ENCODE data around the gene GNE. TPM values are rescaled to one million over a fixed set of nuclear protein-coding genes. Genes with fewer than 3 reads are reported as not detected.

GNE gene, protein sequence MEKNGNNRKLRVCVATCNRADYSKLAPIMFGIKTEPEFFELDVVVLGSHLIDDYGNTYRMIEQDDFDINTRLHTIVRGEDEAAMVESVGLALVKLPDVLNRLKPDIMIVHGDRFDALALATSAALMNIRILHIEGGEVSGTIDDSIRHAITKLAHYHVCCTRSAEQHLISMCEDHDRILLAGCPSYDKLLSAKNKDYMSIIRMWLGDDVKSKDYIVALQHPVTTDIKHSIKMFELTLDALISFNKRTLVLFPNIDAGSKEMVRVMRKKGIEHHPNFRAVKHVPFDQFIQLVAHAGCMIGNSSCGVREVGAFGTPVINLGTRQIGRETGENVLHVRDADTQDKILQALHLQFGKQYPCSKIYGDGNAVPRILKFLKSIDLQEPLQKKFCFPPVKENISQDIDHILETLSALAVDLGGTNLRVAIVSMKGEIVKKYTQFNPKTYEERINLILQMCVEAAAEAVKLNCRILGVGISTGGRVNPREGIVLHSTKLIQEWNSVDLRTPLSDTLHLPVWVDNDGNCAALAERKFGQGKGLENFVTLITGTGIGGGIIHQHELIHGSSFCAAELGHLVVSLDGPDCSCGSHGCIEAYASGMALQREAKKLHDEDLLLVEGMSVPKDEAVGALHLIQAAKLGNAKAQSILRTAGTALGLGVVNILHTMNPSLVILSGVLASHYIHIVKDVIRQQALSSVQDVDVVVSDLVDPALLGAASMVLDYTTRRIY
- 14.5 and 15.4 TPM in 2 replicates for total RNA-seq (2013; cell fraction: nucleolus; rRNA removed)
- total RNA-seq (2014; rRNA removed) (11.6 and 16.0 TPM in 2 replicates), total RNA-seq (2014; rRNA removed; fragmentation: Illumina TruSeq; extraction: Trizol) (12.0 and 13.6 TPM in 2 replicates), total RNA-seq (2021) (11.8 and 13.1 TPM in 2 replicates), polyA plus RNA-seq (2011; rRNA removed) (12.2 and 13.0 TPM in 2 replicates), polyA plus RNA-seq (2014; fragmentation: Illumina TruSeq; extraction: Trizol) (12.9 and 13.9 TPM in 2 replicates), polyA plus RNA-seq (2014; fragmentation: Nextera tagmentation; extraction: Ambion mirVana) (1 to 10 TPM; 4.1 to 6.0 TPM), polyA plus RNA-seq (2014; rRNA removed) (8.7 and 9.8 TPM in 2 replicates), polyA plus RNA-seq (2016; fragmentation: Nextera tagmentation; extraction: Ambion mirVana) (1 to 10 TPM; 6.4 to 6.7 TPM), polyA minus RNA-seq (2011; rRNA and poly(A)+ RNA removed) (33.6 and 42.4 TPM in 2 replicates), Bru-seq, nascent RNA (percentile 67 among the genes with signal in this experiment), BruChase-seq, experiment 1, labeled RNA remaining after a 6-hour chase (percentile 61 among the genes with signal in this experiment), BruChase-seq, experiment 2, labeled RNA remaining after a 2-hour chase (percentile 71 among the genes with signal in this experiment)
- polyA plus RNA-seq (2011; ENCODE audit: low read depth), result 7.7 TPM
- polyA plus RNA-seq (2011; cell fraction: cytosol; rRNA removed), result 12.1 and 12.4 TPM in 2 replicates
- polyA plus RNA-seq (2011; cell fraction: nucleus; rRNA removed), result 5.1 and 6.5 TPM in 2 replicates
- polyA plus RNA-seq (2012), result 8.2 and 8.6 TPM in 2 replicates
- polyA minus RNA-seq (2011; cell fraction: cytosol; rRNA and poly(A)+ RNA removed), result 6.0 and 7.7 TPM in 2 replicates
- polyA minus RNA-seq (2011; cell fraction: nucleus; rRNA and poly(A)+ RNA removed), result 4.8 and 6.9 TPM in 2 replicates
- long read RNA-seq, experiment 1, result 0 reads
- long read RNA-seq, experiment 2, full-length matches to known transcripts, result 7 of 16 reads
- long read RNA-seq, experiment 2, partial matches to known transcripts, result 4 of 16 reads
- long read RNA-seq, experiment 2, other reads (novel, unspliced or antisense), result 5 of 16 reads

DNA sequence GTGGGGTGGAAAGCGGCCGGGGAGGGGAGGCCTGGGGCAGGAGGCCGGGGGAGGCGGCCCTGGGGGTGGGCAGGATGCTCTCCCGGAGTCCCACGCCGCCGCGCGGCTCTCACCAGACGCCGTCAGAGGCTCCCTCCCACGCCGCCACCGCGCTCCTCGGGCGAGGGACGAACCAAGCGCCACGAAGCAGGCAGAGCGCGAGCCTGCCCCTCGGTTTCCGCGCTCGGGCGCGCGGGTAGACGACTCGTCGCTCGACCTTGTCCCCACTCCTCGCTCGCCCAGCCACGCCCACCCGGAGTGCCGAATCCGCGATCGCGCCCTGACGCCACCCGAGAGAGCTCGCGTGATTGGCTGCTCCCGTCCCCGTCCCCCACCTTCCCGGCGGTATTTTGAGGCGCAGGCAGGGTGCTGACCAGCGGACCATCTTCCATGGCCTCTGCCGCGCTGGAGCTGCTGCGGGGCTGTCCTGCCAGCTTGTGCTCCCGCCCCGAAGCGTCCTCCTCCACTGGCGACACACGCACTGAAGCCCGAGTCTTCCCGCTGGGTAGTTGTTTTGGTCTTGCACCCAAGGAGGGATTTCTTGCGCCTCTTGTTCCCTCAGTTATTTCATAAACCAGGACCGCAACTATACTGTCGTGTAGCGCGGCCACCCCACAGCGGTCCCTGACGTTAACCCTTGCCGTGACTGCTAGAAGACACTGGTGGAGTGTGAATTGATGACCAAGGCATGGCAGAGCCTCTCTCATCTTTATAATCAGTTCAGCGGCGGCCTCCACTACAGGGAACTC is at the start of gene GNE:
TSS of gene GNE (minus strand) at position 241 of the 788 bp plus-strand sequence. CDS start 9,093 bp downstream, outside the sequence.
- H2AFZ ChIP-seq (ENCODE audit: control insufficient read depth, low read depth, low read length), result peak within 1 kb of the TSS; percentile 93
- CTCF ChIA-PET, result interaction anchor here (0.5 to 2.2 kb wide), 8 partner anchors 10 to 432 kb away, joined by 3 to 9 read pairs (median 3); no protein-coding TSS in a partner anchor
- peak within 1 kb of the TSS; percentile 76 for H3K4me3 ChIP-seq
- WGBS (ENCODE audit: insufficient coverage, insufficient replicate concordance, low lambda C conversion rate, missing lambda C conversion rate), result 2% methylated on average over 57 of the region's 73 CpGs
- TSS peak; percentile 81 for BruUV-seq (replicated peaks)
- ATAC-seq (peak; percentile 93), DNase-seq (ENCODE audit: low read depth, low spot score) (peak; percentile 78), FAIRE-seq (peak; percentile 84)
- peaks cover 13% of the 10 kb centered on the region for H3K79me2 ChIP-seq (ENCODE audit: control insufficient read depth, insufficient read depth, low read length)
- peak within 1 kb of the TSS; percentile 69 for H3K9ac ChIP-seq (ENCODE audit: control insufficient read depth, insufficient read depth, low read length)
- H3K27ac ChIP-seq (ENCODE audit: control insufficient read depth, insufficient read depth), result peak within 1 kb of the TSS; percentile 78
- peak within 1 kb of the TSS; percentile 94 for H3K4me2 ChIP-seq (ENCODE audit: control insufficient read depth, insufficient read depth)
- no peaks in the 10 kb centered on the region for H3K9me3 ChIP-seq (replicated peaks; ENCODE audit: control insufficient read depth, insufficient read depth, low read length)
- H3K36me3 ChIP-seq (ENCODE audit: control insufficient read depth in 2 of 2, insufficient read depth in 2 of 2, low read length in 1 of 2), result no peaks in the 10 kb centered on the region
- no peaks in the 10 kb centered on the region for H4K20me1 ChIP-seq (ENCODE audit: control insufficient read depth, insufficient read depth)
- RAD21 ChIA-PET (ENCODE audit: unreplicated experiment), result interaction anchor here (0.6 to 2.2 kb wide), 2 partner anchors 9 to 68 kb away, joined by 3 to 10 read pairs; partner anchors contain the start of gene CLTA
- intact Hi-C loops (cut with micrococcal nuclease; ENCODE audit: unreplicated experiment) (loop anchor here (5.0 to 10.0 kb wide), 2 partner anchors 66 to 196 kb away; partner anchors contain the start of gene CLTA), in situ Hi-C loops (cut with MboI) (no loop called here)
- no peaks in the 10 kb centered on the region for H3K27me3 ChIP-seq (replicated peaks in 1 of 2; ENCODE audit: control insufficient read depth in 2 of 2, insufficient read depth in 2 of 2, low read length in 1 of 2)
- H3K4me1 ChIP-seq (ENCODE audit: control insufficient read depth, insufficient read depth, low read length), result peaks cover 3% of the 10 kb centered on the region
- POLR2A ChIA-PET, result interaction anchor here (0.7 to 2.3 kb wide), 4 partner anchors 10 to 1186 kb away, joined by 3 to 8 read pairs (median 3); partner anchors contain the start of genes CLTA and VCP
- SMC1A ChIA-PET (ENCODE audit: uncharacterized antibody, unreplicated experiment), result interaction anchor here (1.2 to 1.5 kb wide), 2 partner anchors 68 to 70 kb away, joined by 3 to 6 read pairs; partner anchors contain the start of gene CLTA
- TF ChIP-seq IKZF1 (conservative IDR thresholded peaks at IDR 0.05) (peak; percentile 81), LARP7 (IDR thresholded peaks at IDR 0.05) (peak; percentile 52; the same call in 1 of the 2 replicates), CHD1 (IDR thresholded peaks at IDR 0.05; ENCODE audit: low read depth, low read length) (no peak), MYB (IDR thresholded peaks at IDR 0.05; ENCODE audit: borderline replicate concordance, low read depth, low read length) (no peak), MXI1 (IDR thresholded peaks at IDR 0.05; ENCODE audit: low read depth, low read length) (no peak), BMI1 (IDR thresholded peaks at IDR 0.05; ENCODE audit: borderline replicate concordance) (no peak), KDM1A (IDR thresholded peaks at IDR 0.05; ENCODE audit: borderline replicate concordance) (no peak), ZNF622 (IDR thresholded peaks at IDR 0.05) (no peak)
- TF ChIP-seq, protein P1, sequence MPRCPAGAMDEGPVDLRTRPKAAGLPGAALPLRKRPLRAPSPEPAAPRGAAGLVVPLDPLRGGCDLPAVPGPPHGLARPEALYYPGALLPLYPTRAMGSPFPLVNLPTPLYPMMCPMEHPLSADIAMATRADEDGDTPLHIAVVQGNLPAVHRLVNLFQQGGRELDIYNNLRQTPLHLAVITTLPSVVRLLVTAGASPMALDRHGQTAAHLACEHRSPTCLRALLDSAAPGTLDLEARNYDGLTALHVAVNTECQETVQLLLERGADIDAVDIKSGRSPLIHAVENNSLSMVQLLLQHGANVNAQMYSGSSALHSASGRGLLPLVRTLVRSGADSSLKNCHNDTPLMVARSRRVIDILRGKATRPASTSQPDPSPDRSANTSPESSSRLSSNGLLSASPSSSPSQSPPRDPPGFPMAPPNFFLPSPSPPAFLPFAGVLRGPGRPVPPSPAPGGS (IDR thresholded peaks at IDR 0.05; ENCODE audit: borderline replicate concordance, insufficient read depth, low read depth, low read length, poor library complexity, severe bottlenecking), result no peak

Measured in GM12878 (cell line).